Endothelial cell of umbilical vein (primary cell): Measurements from ENCODE around the gene ERAL1.

Experiments
- FOS ChIP-seq: IDR thresholded peaks from 2 replicates; pipeline ENCODE4 v1.6.1; 2011; ENCODE audit warnings: mild to moderate bottlenecking, low read length, moderate library complexity, borderline replicate concordance; ENCODE audit not compliant: insufficient read depth
- JUN ChIP-seq: IDR thresholded peaks from 2 replicates; pipeline ENCODE4 v1.6.1; 2011; ENCODE audit warnings: borderline replicate concordance, low read depth; ENCODE audit not compliant: insufficient read length, insufficient read depth
- POLR2A ChIP-seq: IDR thresholded peaks from 2 replicates; pipeline ENCODE4 v1.6.1; 2012; ENCODE audit warnings: low read depth, mild to moderate bottlenecking, control low read depth, low read length
- POLR2AphosphoS5 ChIP-seq: IDR thresholded peaks from 2 replicates; pipeline ENCODE4 v1.6.1; 2012; ENCODE audit warnings: low read depth, mild to moderate bottlenecking, control low read depth, low read length, moderate library complexity; ENCODE audit not compliant: insufficient read depth
- TF ChIP-seq, protein P1 (sequence below), 2 donors: IDR thresholded peaks; 1 replicate in 1 of 2; 2 replicates in 1 of 2; pipeline ENCODE4 v1.5.1; 2011; ENCODE audit warnings: low read length in 2 of 2, mild to moderate bottlenecking in 2 of 2, moderate library complexity in 2 of 2, control low read depth in 1 of 2, inconsistent platforms in 1 of 2, low read depth in 1 of 2; ENCODE audit not compliant: insufficient read depth in 1 of 2; ENCODE audit errors: extremely low read depth in 1 of 2
- TF ChIP-seq, protein P2 (sequence below): IDR thresholded peaks from 2 replicates; pipeline ENCODE4 v1.6.1; 2011; ENCODE audit not compliant: insufficient read depth, insufficient read length

DNA sequence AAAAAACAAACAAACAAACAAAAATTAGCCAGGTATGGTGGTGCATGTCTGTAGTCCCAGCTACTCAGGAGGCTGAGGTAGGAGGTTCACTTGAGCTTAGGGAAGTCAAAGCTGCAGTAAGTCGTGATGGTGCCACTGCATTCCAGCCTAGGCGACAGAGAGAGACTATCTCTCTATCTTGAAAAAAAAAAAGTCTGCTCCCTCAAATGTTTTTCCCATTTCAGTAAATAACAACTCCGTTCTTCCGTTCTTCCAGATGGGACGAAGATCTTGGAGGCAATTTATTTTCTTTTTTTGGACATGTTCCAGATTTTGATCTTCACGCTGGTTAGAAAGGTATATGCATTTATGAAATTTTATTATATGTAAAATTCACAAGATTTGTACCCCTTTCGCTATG, 19.0 kb downstream of the ERAL1 start:
- TF ChIP-seq, protein P1, sequence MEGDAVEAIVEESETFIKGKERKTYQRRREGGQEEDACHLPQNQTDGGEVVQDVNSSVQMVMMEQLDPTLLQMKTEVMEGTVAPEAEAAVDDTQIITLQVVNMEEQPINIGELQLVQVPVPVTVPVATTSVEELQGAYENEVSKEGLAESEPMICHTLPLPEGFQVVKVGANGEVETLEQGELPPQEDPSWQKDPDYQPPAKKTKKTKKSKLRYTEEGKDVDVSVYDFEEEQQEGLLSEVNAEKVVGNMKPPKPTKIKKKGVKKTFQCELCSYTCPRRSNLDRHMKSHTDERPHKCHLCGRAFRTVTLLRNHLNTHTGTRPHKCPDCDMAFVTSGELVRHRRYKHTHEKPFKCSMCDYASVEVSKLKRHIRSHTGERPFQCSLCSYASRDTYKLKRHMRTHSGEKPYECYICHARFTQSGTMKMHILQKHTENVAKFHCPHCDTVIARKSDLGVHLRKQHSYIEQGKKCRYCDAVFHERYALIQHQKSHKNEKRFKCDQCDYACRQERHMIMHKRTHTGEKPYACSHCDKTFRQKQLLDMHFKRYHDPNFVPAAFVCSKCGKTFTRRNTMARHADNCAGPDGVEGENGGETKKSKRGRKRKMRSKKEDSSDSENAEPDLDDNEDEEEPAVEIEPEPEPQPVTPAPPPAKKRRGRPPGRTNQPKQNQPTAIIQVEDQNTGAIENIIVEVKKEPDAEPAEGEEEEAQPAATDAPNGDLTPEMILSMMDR (IDR thresholded peaks at IDR 0.05; ENCODE audit: extremely low read depth in 1 of 2, insufficient read depth in 1 of 2, low read depth in 1 of 2, low read length in 2 of 2) = no peak
- TF ChIP-seq POLR2A (no peak), POLR2AphosphoS5 (no peak), JUN (no peak), FOS (no peak)
- TF ChIP-seq, protein P2, sequence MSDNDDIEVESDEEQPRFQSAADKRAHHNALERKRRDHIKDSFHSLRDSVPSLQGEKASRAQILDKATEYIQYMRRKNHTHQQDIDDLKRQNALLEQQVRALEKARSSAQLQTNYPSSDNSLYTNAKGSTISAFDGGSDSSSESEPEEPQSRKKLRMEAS = no peak
